ENCODE data around the gene RAB30. TPM values are rescaled to one million over a fixed set of nuclear protein-coding genes. Genes with fewer than 3 reads are reported as not detected.

Gene RAB30
- total RNA-seq, 1 donor from 2014 or later, result 12.5 TPM

GRCh38 chr11:82986446-82986845 lies 85.3 kb downstream of the RAB30 start:
- DNase-seq (no peak), ATAC-seq (no peak)
- no peaks in the 10 kb centered on the region for H3K9me3 ChIP-seq
- H3K4me1 ChIP-seq, result no peaks in the 10 kb centered on the region
- H3K36me3 ChIP-seq, result peaks cover 23% of the 10 kb centered on the region
- no peaks in the 10 kb centered on the region for H3K27me3 ChIP-seq
- no peak for TF ChIP-seq CTCF (IDR thresholded peaks at IDR 0.05)
- H3K4me3 ChIP-seq, result no peak overlapping the region
- intact Hi-C loops (cut with DNase I), result no loop called here
- H3K27ac ChIP-seq, result no peak overlapping the region

- no peak for DNase-seq
- Histone ChIP-seq H3K4me3 (no peak overlapping the region), H3K27ac (no peak overlapping the region), H3K9me3 (no peaks in the 10 kb centered on the region), H3K36me3 (peaks cover 15% of the 10 kb centered on the region), H3K27me3 (no peaks in the 10 kb centered on the region), H3K4me1 (no peaks in the 10 kb centered on the region)
- intact Hi-C loops (cut with DNase I), result no loop called here
- no peak for ATAC-seq
- TF ChIP-seq CTCF (IDR thresholded peaks at IDR 0.05), result no peak
These were observed 89.8 kb downstream of the RAB30 start for GRCh38 chr11:82981852-82982251.

- Histone ChIP-seq H3K9me3 (no peaks in the 10 kb centered on the region), H3K27ac (no peak overlapping the region), H3K27me3 (no peaks in the 10 kb centered on the region), H3K36me3 (peaks cover 6% of the 10 kb centered on the region), H3K4me1 (no peaks in the 10 kb centered on the region), H3K4me3 (no peak overlapping the region)
- ATAC-seq, result no peak
- TF ChIP-seq CTCF (IDR thresholded peaks at IDR 0.05), result no peak
- intact Hi-C loops (cut with DNase I), result no loop called here
- no peak for DNase-seq
These were observed 90.8 kb downstream of the RAB30 start for GRCh38 chr11:82980947-82981346.

GRCh38 chr11:82980292-82980691 lies 91.4 kb downstream of the RAB30 start:
- no peaks in the 10 kb centered on the region for H3K36me3 ChIP-seq
- no peak overlapping the region for H3K4me3 ChIP-seq
- H3K27ac ChIP-seq, result no peak overlapping the region
- no peaks in the 10 kb centered on the region for H3K9me3 ChIP-seq
- no peaks in the 10 kb centered on the region for H3K27me3 ChIP-seq
- no peaks in the 10 kb centered on the region for H3K4me1 ChIP-seq
- no peak for ATAC-seq
- no peak for DNase-seq
- no peak for TF ChIP-seq CTCF (IDR thresholded peaks at IDR 0.05)
- intact Hi-C loops (cut with DNase I), result no loop called here

GRCh38 chr11:82979824-82980223 lies 91.9 kb downstream of the RAB30 start:
- TF ChIP-seq CTCF (IDR thresholded peaks at IDR 0.05), result no peak
- DNase-seq (no peak), ATAC-seq (no peak)
- no peak overlapping the region for H3K27ac ChIP-seq
- H3K4me1 ChIP-seq, result no peaks in the 10 kb centered on the region
- no peak overlapping the region for H3K4me3 ChIP-seq
- H3K9me3 ChIP-seq, result no peaks in the 10 kb centered on the region
- intact Hi-C loops (cut with DNase I), result no loop called here
- no peaks in the 10 kb centered on the region for H3K27me3 ChIP-seq
- no peaks in the 10 kb centered on the region for H3K36me3 ChIP-seq

GRCh38 chr11:82978422-82979099 lies 93.1 kb downstream of the RAB30 start:
- no peak for DNase-seq
- H3K27me3 ChIP-seq, result no peaks in the 10 kb centered on the region
- no peaks in the 10 kb centered on the region for H3K36me3 ChIP-seq
- H3K4me1 ChIP-seq, result no peaks in the 10 kb centered on the region
- no peak overlapping the region for H3K27ac ChIP-seq
- ATAC-seq, result no peak
- TF ChIP-seq CTCF (IDR thresholded peaks at IDR 0.05), result no peak
- no peaks in the 10 kb centered on the region for H3K9me3 ChIP-seq
- no peak overlapping the region for H3K4me3 ChIP-seq
- intact Hi-C loops (cut with DNase I), result no loop called here
